CD4-positive, alpha-beta T cell treated with Interferon gamma for 1 hour (primary cell): Measurements from ENCODE around the gene RASA3.
A peak's percentile ranks its signal among the peaks of the same experiment; 100 is the strongest.
"Not testable (repeated sequence)": the region's sequence is repeated elsewhere in the genome, so short reads cannot be mapped to it uniquely, and the experiment has no call there.

Experiments
- DNase-seq: peaks from one replicate; pipeline ENCODE4 v3.0.0-alpha.2; 2020

The RASA3 gene

DNA sequence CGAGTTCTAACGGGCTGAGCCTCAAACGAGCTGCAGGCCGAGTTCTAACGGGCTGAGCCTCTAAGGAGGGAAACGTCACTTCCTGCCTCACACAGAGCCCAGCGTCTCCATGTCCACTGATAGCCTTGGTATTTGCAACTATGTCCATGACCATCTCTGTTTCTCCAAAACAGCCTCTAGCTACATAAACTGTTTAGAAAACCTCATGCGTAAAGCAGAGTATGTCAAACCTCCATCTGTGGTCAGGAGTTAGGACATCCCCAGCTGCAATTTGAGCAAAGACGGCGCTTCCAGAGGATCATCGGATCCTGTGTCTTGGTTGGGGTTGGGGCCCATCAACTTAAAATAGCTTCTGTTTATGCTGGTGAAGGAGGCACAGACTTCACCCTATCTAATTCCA, 20.8 kb downstream of the RASA3 start:
- no peak for DNase-seq

DNA sequence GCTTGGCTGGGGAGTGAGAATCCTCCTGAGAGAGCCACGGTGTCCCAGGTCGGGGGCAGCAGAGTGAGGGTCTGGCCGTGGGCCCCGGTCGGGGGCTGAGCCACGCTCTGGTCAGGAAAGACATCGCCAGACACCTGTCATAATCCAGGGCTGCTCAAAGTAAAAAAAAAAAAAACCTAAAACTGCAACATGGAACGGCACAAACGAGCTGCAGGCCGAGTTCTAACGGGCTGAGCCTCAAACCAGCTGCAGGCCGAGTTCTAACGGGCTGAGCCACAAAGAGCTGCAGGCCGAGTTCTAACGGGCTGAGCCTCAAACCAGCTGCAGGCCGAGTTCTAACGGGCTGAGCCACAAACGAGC, 21.6 kb downstream of the RASA3 start:
- DNase-seq, result not testable (repeated sequence)

DNA sequence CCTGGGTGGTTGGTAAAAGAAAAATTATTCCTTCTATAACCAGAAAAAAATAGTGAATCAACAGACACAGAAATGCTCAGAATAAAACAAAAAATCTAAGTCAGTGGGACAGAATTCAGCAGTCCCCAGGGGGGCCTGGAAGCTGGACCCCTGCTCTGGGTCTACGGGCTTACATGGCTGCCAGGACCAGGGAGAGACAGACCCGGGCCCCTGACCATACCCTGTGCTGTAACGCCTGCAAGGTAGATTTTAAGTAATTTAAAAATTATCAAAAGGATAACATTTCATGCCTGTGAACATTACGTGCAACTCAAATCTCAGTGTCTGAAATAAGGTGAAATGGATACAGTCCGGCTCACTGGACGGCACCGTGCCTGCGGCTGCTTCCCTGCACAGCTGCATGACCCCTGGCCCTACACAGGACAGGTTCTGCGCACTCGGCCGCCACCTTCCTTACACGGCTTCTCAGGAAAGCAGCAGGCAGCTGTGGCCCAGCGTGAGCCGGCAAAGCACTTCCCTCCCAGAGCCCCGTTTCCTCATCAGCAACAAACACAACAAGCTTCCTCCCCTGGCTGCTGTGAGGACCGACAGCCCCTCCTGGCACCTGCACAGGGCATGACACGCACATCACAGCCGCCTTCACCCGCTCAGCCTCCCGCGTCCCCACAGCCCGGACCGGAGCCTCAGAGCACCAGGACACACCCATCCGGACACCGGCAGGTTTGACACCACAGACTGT, 22.2 kb downstream of the RASA3 start:
- peak; percentile 83 for DNase-seq

DNA sequence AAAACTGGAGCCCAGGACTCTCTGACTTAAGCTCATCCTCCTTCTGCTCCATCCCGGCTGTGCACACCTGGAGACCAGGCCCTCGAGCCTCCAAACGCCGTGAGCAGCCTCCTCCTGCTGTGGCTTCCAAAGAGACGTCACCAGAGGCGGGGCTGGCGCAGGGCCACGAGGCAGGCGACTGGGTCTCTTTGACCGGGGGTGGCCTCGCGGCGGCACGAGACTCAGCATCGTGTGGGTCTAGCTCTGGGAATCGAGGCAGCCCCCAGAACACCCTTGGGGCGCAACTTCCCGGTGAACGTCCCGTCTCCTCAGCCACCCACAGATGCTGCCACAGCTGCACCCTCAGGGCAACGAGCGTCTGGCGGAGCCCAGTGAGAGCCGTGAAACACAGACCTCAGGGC, 22.8 kb downstream of the RASA3 start:
- DNase-seq, result no peak

DNA sequence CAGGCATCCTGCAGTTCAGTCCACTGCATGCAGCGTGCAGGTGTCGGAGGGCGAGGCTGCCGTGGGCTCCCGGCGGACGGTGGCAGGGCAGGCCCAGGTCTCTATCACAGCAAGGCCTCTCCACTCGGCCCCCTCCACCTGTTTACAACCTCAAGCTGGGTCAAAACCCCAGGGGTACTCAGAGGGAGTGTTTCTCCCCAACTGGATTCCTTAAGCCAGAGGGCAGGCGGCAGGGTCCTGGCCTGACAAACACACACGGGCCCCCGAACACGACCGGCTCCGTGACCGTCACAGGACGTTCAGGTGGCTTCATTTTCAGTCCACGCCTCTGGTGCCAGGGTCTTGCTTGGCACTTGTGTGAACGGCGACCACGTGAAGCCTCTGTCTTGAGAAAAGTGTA, 23.5 kb downstream of the RASA3 start:
- DNase-seq, result no peak

DNA sequence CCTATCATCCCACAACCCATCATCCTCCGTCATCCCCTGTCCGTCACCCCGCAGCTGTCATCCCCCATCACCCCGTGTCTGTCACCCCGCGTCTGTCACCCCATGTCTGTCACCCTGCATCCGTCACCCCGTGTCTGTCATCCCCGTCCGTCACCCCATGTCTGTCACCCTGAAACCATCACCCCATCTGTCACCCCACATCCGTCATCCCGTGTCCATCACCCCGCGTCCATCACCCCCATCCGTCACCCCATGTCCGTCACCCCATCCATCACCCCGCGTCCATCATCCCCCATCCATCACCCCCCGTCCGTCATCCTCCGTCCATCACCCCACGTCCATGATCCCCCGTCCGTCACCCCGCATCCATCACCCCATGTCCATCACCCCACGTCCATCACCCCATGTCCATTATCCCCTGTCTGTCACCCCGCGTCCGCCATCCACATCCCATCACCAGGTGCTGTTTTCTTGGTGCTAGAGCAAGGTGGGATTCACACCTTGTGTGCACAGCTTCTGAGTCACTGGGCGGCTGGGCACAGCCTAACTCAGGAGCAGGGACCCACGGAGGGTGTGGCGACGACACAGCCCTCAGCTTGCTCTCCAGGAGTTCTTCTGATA, 24.2 kb downstream of the RASA3 start:
- DNase-seq, result no peak

DNA sequence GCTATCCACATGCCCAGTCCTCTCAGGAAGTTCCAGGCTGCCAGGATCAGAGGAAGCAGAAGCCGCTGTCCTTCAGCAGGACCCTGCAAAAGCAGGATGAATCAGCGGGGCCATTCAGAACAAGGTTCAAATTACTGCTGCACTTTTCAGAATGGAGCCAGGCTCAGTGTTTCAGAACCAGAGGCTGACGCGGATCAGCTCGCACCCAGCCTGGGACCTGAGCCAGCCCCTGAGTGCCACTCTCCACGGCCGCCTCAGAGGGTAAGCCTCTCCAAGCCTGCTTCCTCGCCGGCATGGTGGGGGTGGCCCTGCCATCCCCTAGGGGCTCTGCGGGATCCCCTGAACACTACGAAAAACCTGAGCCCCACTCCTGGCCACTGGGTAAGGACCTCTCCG, 24.7 kb downstream of the RASA3 start:
- DNase-seq, result no peak

DNA sequence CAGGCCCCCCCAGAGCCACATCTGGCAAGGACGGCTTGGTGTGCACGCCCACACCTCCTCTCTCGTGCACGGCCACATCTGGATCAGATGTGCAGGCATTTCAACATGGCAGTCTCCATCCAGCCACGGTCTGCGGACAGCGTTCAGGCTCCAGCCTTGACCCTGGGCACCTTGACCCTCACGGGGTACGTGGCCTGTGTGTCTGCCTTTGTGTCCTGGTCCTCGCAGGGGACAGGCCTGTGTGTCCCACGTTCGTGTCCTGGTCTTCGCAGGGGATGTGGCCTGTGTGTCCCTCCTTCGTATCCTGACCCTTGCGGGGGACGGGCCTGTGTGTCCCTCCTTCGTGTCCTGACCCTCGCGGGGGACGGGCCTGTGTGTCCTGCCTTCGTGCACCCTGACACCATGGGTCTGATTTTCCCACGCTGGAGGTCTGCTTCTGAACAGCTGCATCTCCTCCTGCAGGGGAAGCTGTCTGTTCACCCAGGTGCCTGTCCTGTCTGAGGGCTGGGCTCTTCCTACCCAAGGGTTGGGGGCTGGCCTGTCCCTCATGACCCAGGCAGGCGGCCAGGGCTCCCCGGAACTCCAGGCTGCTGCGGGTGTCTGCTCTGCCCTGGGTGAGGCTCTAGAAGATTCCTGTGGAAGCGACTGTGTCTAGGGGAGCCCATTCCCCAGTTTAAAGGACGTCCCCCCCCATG, 25.3 kb downstream of the RASA3 start:
- no peak for DNase-seq

DNA sequence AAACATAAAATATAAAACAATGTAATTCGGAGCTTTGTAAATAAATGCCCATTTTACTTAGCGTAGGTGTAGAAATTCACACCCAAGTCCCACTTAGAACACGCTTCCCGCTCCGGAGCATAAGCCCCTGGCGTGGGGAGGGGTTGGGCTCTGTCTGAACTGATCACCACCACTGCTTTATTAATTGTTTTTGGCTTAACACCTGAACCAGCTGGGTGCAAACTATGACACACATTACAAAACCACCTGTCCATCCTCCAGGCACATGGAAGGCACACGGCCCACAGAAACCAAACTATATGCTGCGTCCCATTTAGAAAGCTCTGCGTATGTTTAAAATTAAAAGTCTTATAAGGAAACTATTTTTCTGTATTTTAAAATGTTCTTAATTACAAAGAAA, 25.9 kb downstream of the RASA3 start:
- no peak for DNase-seq

DNA sequence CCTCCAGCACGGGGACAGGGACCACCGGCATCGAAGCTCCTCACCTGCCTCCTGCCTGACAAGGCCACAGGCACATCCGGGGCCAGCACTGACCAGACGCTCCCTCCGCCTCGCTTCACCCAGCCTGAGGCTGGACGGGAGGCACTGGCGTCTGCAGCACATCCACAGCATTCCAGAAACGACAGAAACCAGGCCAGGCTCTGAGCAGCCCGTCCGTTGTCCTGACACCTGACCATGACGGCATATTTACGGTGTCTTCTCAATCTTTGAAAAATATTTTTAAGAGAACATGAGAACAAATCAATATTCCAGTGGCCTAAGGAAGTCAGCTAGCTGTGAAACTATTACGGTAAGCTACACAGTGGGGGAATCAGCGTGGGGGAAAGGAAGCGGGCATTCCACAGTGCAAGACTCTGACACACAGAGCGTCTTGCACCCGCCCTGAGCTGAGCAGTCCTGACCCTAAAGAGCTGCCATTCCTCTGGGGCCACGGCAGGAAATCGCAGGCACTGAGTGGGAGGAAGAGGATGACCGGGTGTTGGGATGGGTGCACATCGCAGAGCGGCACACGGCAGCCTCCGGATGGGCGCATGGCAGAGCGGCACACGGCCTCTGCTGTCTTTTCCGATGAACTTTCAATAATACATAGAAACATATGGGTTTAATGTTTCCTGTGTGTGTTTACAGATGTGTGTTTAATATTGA, 26.8 kb downstream of the RASA3 start:
- DNase-seq, result no peak

DNA sequence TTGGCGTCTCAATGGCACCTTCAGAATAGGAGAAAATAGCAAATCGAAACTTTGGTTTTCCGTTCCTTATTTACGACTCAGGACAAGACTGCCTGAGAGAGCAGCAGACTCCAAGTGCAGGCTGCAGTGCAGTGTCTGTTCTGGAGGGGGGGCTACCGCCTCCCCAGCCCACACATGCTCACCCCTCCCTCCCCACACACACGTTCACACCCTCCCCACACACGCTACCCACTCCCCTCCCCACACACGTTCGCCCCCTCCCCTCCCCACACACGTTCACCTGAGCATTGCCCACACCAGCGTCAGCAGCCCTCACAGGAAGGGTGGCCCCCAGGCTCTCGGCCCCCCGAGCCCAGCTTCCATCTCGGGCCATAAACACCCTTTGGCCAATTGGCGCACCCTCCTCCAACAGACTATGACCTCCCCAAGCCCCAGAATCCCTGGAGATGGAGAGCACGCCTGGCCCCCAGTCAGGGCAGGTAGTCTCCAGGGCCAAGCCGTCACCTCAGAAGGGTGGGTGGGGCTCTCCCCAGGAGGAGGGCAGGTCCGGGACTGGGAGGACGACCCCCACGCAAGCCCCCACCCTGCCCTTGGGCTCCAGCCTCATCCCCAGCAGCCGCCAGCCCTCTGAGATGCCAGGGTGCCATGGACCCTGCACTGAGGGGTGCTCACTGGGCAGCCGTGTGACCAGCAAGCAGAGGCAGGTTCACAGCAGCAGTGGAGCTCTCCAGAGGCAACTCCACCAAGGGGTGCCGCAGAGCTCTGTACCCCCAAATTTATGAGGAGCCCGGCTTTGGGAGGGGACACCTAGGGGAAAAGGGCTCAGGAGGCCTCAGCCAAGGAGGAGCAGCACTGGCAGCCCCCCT, 27.5 kb downstream of the RASA3 start:
- DNase-seq, result no peak

DNA sequence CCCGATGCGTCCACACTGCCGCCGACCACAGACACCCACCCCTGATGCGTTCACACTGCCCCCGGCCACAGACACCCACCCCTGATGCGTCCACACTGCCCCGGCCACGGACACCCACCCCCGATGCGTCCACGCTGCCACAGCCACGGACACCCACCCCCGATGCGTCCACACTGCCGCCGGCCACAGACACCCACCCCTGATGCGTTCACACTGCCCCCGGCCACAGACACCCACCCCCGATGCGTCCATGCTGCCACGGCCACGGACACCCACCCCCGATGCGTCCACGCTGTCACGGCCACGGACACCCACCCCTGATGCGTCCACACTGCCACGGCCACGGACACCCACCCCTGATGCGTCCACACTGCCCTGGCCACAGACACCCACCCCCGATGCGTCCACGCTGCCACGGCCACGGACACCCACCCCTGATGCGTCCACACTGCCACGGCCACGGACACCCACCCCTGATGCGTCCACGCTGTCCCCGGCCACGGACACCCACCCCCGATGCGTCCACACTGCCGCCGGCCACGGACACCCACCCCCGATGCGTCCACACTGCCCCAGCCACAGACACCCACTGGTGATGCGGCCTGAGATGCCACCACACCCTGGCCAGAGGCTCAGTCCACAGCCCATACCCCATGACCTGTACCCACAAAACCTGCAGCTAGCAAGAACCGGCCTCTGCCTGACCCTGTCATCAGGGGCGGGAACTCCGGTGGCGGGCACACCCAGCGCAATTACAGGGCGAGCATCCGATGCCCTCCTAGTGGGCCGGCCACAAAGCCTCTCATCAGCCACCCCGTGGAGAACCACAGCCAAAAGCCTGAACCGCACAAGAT, 28.4 kb downstream of the RASA3 start:
- peak; percentile 28 for DNase-seq

DNA sequence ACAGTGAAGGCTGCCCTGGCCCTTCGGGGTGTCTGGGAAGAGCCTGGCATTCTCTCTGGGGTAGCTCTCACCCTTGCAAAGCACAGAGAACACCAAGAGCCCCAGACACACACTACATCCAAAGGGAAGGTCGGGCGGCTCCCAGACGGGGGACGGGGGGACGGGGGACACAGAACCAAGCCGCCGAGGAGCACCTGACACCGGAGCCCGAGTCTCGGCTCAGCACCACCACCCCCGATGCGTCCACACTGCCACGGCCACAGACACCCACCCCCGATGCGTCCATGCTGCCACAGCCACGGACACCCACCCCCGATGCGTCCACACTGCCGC, 29.2 kb downstream of the RASA3 start:
- not testable (repeated sequence) for DNase-seq

DNA sequence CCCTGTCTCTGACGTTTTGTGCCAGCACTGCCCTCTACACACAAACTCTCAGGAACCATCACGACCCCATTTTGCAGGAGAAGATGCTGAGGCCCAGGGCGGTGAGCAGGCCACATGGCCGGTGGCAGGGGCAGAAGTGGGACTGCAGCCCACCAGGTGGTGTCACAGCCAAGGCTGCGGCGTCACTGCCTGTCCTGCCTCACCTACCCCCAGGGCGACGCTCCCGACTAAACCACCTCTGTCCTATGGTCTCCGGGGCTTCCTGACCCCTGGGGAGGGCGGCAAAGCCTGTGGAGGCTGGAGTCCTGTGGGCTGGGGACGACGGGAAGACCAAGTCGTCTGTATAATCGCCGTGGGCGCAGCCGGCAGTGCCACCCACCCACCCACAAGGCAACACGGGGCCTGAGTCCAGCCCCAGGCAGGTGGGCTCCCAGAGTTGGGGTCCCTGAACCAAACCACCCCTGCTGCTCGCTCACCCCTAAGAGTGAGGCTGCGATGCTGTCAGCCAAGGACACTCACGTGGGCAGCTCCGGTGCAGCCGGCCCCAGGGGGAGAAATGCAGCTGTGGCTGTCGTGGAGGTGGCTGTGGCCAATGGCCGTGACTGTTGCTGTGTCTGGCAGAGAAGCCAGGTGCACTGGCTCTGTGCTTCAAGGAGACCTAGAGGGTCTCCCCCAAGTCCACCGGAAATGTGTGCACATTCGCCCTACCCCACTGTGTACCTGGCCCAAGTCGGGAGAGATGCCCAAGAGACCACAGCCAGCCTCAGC, 29.7 kb downstream of the RASA3 start:
- DNase-seq, result no peak

DNA sequence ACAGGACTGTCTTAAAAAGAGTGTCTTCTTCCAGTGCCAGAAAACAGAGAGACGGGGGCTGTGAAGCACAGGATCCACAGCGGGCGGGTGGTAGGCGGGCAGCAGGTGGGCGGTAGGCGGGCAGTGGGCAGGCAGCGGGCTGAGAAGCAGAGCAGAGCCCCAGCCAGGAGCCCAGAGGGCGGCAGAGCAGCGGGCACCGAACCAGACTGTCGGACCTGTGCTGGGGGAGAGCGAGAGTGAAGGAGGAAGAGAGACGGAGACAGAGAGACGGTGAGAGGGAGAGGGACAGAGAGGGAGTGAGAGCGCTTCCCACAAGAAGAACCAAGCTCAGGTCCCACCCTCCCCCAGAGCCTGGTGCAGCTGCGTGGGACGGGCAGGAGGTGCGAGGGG, 30.3 kb downstream of the RASA3 start:
- peak; percentile 0 for DNase-seq

DNA sequence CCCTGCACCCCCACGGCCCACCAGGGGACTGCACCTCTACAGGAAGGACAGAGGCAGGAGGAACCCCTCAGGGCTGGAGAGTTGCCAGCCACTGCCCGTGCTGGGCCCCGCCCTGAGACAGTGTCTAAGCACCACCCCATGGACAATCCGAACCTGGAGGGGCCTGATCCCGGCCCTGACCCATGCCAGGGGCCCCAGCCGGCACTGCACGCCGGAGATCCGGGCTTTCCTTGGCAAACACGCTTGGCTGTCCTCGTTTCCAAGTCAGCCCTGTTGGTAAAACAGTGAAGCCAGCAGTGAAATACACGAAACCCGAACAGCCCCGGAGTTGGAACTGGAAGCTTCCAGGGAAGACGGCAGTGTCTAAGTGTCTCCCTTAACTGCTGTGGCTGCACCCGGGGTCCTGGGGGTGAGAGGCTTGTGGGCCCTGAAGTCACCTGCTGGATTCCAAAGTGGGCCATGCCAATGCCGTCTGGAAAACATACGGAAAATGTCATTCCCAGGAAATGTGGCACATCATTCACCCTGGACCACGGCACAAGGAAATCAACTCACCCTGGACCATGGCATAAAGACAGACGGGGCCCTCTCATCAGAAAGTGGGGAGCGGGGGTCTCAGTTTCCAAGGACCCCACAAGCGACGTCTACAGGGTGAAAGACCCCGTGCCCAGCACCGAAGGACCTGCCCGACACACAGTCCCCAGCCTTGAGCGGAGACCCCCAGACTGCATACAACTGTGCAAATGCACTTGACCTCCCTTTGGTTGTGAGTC, 30.9 kb downstream of the RASA3 start:
- peak; percentile 0 for DNase-seq

DNA sequence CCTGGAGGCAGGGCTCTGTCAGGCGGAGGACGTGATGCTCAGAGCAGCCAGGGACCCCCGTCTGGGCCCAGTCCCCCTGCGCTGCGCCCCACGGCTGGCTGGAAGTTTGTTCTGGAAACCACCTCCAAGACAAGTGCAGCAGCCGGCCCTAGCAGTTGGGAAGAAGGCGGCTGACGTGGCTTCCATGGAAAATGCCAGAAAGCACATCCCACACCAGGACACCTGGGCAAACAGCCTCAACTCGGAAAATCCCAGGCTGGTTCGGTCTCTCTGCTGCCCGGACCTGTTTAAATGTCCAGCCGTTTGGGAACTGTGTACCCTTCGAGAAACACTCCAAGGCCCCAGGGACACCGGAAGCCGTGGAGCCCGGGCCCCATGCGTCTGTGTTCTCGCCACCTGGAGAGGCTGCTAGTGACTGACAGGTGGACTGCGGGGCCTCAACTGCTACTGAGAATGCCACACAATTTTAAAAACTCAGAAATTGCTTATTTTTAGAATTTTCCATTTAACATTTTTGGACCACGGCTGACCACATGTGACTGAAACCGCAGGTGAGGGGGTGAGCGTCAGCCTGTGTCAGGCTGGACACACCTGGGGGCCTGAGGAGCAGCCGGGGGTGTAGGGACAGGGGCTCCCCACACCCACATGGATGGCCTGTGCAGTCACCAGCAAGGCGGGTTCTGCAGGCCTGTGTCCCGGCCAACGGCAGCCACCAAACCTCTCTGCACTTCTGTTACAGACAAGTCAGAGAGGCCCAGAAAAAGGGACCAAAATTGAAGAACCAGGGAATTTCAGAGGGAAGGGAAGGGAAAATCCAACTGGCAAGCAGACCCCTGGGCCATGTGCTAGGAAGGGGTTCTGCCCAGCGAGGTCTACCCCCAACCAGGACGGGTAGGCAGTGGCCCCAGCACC, 31.7 kb downstream of the RASA3 start:
- peak; percentile 0 for DNase-seq

DNA sequence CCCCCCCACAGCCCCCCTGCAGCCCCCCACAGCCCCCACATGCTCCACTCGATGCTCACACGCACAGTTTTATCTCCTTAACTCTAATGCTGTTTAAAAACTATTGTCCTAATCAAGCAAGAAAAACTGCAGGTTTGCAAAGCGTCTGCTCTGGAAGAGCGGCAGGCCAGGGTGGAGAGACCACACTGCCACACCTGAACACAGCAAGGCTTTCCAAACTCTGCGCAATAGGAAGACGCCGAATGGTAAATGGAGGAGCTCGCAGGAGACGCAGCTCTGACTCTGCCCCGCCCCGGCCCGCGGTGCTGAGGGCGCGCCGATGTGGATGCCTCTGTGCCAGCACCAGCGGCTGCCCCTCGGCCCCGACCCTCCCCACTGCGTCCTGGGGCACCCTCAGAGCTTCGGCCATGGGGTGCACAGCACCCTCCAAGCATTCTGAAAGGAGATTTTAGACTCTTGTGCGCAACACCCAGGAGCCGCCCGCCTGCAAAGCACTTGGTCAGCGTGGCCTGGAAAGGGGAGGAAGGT, 32.4 kb downstream of the RASA3 start:
- peak; percentile 0 for DNase-seq

DNA sequence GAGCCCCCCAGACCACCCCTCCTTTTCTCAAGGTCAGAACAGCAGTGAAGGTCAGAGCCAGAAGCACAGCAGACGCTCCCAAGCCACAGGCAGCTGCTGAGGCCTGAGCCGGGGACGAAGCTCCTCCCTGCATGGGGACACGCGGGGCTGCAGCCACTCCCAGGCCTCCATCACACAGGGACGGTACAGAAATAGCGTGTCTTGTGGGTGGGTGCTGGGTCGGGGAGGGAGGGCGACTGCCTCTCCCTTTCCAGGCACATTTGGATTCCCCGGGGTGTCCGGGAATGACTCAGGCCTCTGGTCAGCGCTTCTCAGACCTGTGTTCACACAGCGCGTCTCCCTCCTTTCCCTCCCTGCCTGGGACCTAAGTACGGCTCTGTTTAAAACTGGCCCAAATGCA, 33.2 kb downstream of the RASA3 start:
- DNase-seq, result peak; percentile 5
